Activated CD8-positive, alpha-beta memory T cell treated with anti-CD3 and anti-CD28 coated beads, Interleukin-2, amount 10 ng/mL, durations not matched to agents 7 days and 5 days (primary cell): ENCODE data around the gene BTBD7. TPM values are rescaled to one million over a fixed set of nuclear protein-coding genes. Genes with fewer than 3 reads are reported as not detected.
A peak's percentile ranks its signal among the peaks of the same experiment; 100 is the strongest.
"Not testable (repeated sequence)": the region's sequence is repeated elsewhere in the genome, so short reads cannot be mapped to it uniquely, and the experiment has no call there.

Experiments used
- ATAC-seq: fragments of 150-1000 bp; cut with Tn5 transposase; one replicate; pipeline ENCODE4 v1.10.0; 2021; ENCODE audit warnings: moderate library complexity
- CTCF ChIA-PET: fragments of 350-600 bp; sonication (Branson Sonifier 250); formaldehyde crosslinking; loops from one replicate; lab custom pipeline; 2021; ENCODE audit warnings: antibody characterized with exemption; lab: Charles Lee
- DNase-seq: peaks from one replicate; pipeline ENCODE4 v3.0.0-alpha.2; 2020
- H3K27ac Mint-ChIP-seq: one replicate; pipeline ENCODE4 v1.8.0; 2021; ENCODE audit warnings: mild to moderate bottlenecking, mixed read lengths
- H3K27me3 Mint-ChIP-seq: one replicate; pipeline ENCODE4 v1.8.0; 2021; ENCODE audit warnings: mixed read lengths
- H3K36me3 Mint-ChIP-seq: one replicate; pipeline ENCODE4 v1.8.0; 2021; ENCODE audit warnings: mild to moderate bottlenecking, mixed read lengths
- H3K4me1 Mint-ChIP-seq: one replicate; pipeline ENCODE4 v1.8.0; 2021; ENCODE audit warnings: mixed read lengths
- H3K4me3 Mint-ChIP-seq: one replicate; pipeline ENCODE4 v1.8.0; 2021; ENCODE audit warnings: mild to moderate bottlenecking, moderate library complexity, mixed read lengths
- H3K9me3 Mint-ChIP-seq: one replicate; pipeline ENCODE4 v1.8.0; 2022; ENCODE audit warnings: low read depth, mixed read lengths
- total RNA-seq, 2 experiments: library from RNA; stranded (reverse); gene quantifications; one replicate each; pipeline ENCODE4 v1.2.3, GENCODE V29; 2021

BTBD7 gene, protein sequence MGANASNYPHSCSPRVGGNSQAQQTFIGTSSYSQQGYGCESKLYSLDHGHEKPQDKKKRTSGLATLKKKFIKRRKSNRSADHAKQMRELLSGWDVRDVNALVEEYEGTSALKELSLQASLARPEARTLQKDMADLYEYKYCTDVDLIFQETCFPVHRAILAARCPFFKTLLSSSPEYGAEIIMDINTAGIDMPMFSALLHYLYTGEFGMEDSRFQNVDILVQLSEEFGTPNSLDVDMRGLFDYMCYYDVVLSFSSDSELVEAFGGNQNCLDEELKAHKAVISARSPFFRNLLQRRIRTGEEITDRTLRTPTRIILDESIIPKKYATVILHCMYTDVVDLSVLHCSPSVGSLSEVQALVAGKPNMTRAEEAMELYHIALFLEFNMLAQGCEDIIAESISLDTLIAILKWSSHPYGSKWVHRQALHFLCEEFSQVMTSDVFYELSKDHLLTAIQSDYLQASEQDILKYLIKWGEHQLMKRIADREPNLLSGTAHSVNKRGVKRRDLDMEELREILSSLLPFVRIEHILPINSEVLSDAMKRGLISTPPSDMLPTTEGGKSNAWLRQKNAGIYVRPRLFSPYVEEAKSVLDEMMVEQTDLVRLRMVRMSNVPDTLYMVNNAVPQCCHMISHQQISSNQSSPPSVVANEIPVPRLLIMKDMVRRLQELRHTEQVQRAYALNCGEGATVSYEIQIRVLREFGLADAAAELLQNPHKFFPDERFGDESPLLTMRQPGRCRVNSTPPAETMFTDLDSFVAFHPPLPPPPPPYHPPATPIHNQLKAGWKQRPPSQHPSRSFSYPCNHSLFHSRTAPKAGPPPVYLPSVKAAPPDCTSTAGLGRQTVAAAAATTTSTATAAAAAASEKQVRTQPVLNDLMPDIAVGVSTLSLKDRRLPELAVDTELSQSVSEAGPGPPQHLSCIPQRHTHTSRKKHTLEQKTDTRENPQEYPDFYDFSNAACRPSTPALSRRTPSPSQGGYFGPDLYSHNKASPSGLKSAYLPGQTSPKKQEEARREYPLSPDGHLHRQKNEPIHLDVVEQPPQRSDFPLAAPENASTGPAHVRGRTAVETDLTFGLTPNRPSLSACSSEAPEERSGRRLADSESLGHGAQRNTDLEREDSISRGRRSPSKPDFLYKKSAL
- total RNA-seq, result 10 to 100 TPM; 16.8 to 18.3 TPM

- DNase-seq (peak; percentile 95), ATAC-seq (peak; percentile 94)
- Mint-ChIP-seq H3K9me3 (no peaks in the 10 kb centered on the region), H3K4me3 (peak within 1 kb of the TSS; percentile 92), H3K4me1 (peaks cover 42% of the 10 kb centered on the region), H3K36me3 (peaks cover 7% of the 10 kb centered on the region), H3K27me3 (no peaks in the 10 kb centered on the region), H3K27ac (peak within 1 kb of the TSS; percentile 90)
- CTCF ChIA-PET, result interaction anchor here (1.0 kb wide), 1 partner anchor 220 kb away, joined by 3 read pairs; no protein-coding TSS in a partner anchor
These were observed at the start of gene BTBD7 for GRCh38 chr14:93332853-93333630. TSS of gene BTBD7 (minus strand) at chr14:93333036. CDS start at chr14:93296051, 36,985 bp downstream.

DNA sequence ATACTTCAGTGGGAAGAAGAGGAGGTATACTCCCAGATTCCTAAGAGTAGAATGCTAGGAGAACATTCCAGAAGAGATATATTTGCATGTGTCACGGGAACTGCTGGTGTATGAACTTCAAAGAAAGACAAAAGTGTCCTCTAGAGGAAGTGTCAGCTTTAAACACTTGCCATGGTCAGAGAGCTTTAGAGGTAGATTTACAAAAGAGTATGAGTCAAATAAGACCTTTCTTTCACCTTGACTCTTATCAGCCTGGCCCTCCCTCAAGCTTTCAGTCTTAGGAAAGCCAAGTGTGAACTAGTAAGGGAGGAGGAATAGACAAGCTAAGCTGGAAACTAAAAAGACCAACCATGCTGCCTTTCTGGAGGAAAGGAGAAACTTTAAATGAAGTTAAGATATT is 48.8 kb upstream of the BTBD7 start:
- DNase-seq (no peak), ATAC-seq (no peak)
- no peaks in the 10 kb centered on the region for H3K4me1 Mint-ChIP-seq
- H3K27me3 Mint-ChIP-seq, result peaks cover 61% of the 10 kb centered on the region
- no peaks in the 10 kb centered on the region for H3K36me3 Mint-ChIP-seq
- no peaks in the 10 kb centered on the region for H3K9me3 Mint-ChIP-seq
- CTCF ChIA-PET, result no interaction called here
- H3K27ac Mint-ChIP-seq, result no peak overlapping the region
- no peak overlapping the region for H3K4me3 Mint-ChIP-seq

- Mint-ChIP-seq H3K4me1 (no peaks in the 10 kb centered on the region), H3K36me3 (no peaks in the 10 kb centered on the region), H3K4me3 (no peak overlapping the region), H3K27me3 (peaks cover 50% of the 10 kb centered on the region), H3K9me3 (no peaks in the 10 kb centered on the region), H3K27ac (no peak overlapping the region)
- ATAC-seq, result no peak
- DNase-seq, result no peak
- CTCF ChIA-PET, result no interaction called here
These were observed 47.0 kb upstream of the BTBD7 start for GRCh38 chr14:93379831-93380230.

GRCh38 chr14:93375673-93376156 is 42.9 kb upstream of the BTBD7 start:
- DNase-seq (no peak), ATAC-seq (no peak)
- Mint-ChIP-seq H3K4me1 (no peaks in the 10 kb centered on the region), H3K4me3 (no peak overlapping the region), H3K9me3 (no peaks in the 10 kb centered on the region), H3K27me3 (peaks cover 34% of the 10 kb centered on the region), H3K36me3 (no peaks in the 10 kb centered on the region), H3K27ac (no peak overlapping the region)
- CTCF ChIA-PET, result no interaction called here

DNA sequence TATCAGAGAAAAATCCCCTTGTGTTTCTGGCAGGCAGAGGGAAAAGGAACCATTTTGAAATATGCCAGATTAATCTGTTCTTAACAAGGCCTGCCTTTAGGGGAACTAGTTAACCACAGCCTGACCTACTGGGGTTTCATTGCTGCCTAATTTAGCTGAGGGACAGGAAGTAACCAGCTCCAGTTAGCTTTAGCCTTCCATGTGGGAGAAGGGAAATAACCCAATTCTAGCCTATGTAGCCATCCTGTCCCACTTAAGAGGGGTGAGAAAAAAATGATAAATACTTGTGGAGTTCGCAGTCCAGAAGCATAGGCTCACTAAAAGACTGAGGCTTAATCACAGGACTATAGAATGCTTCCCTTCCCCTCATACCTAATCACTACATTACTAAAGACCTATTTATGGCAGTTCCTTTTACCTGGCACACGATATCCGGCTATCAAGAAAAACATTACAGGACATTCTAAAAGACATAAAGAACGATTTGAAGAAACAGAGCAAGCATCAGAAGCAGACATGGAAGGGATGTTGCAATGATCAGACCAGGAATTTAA is 37.0 kb upstream of the BTBD7 start:
- H3K27ac Mint-ChIP-seq, result no peak overlapping the region
- no peaks in the 10 kb centered on the region for H3K4me1 Mint-ChIP-seq
- H3K9me3 Mint-ChIP-seq, result no peaks in the 10 kb centered on the region
- ATAC-seq (no peak), DNase-seq (no peak)
- CTCF ChIA-PET, result no interaction called here
- H3K4me3 Mint-ChIP-seq, result no peak overlapping the region
- H3K27me3 Mint-ChIP-seq, result peaks cover 32% of the 10 kb centered on the region
- H3K36me3 Mint-ChIP-seq, result no peaks in the 10 kb centered on the region

DNA sequence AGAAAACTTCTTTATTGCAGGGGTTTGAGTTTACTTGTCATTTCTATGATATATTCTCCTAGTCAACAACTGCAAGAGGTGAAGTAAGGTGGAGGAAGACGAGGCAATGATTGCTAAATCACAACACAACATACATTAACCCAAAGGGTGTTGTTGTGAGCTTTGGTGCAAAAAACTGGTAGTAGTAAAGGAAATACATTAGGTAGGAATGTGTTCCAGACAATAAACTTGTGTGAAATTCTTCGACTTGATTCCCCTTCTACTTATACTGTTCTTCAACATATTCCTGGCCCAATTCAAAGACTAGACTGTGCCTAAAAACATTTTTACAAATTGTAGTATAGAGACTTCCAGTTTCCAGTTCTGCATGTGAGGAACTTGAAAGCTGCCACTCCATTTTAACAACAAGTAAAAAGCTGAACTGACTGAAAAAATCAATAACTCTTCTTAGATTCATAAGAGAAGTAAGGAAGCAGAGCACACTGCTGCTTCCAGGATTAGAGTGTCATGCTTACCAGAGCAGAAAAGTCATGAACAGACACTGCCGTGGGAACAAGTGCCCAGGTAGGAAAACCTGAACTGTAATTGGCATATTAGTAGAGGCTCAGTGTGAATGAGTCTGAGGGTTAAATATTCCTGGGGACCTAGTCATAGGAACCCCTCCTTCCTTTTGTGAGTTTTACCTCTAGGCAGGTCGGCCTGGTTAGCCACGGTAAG is 36.3 kb upstream of the BTBD7 start:
- CTCF ChIA-PET, result no interaction called here
- Mint-ChIP-seq H3K36me3 (no peaks in the 10 kb centered on the region), H3K4me1 (no peaks in the 10 kb centered on the region), H3K9me3 (no peaks in the 10 kb centered on the region), H3K27me3 (peaks cover 31% of the 10 kb centered on the region), H3K27ac (no peak overlapping the region), H3K4me3 (no peak overlapping the region)
- DNase-seq, result no peak
- no peak for ATAC-seq

DNA sequence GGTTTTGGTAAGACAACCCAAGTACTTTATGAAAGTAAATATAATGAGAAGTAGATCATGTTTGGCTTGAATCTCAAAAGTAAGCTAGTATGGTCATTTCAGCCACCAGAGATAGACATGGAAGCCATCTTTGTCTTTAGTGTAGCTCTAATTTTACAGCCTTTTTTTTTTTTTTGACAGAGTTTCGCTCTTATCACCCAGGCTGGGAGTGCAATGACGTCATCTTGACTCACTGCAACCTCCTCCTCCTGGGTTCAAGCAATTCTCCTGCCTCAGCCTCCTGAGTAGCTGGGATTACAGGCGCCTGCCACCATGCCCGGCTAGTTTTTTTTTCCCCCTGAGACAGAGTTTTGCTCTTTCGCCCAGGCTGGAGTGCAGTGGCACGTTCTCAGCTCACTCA is 22.0 kb upstream of the BTBD7 start:
- H3K4me3 Mint-ChIP-seq, H3K36me3 Mint-ChIP-seq, ATAC-seq, H3K9me3 Mint-ChIP-seq, H3K27ac Mint-ChIP-seq, H3K27me3 Mint-ChIP-seq, H3K4me1 Mint-ChIP-seq, DNase-seq, CTCF ChIA-PET: not testable (repeated sequence)

DNA sequence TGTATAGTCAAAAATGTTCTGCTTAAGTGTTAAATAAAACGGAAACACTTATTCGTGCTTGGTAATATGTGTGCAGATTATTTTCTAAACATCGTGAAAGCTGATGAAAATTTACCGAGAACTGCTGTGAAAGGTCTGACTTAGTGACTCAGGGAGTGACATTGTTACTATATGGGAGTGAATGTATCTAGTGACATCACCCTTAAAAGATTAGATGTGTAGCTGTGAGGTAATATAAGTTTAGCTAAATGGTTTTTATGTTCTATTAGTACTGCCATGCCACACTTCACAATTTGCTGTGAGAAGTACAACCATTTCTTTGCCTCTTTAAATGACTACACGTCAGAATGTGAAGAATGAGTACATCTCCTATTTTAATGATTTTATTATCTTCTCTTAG is 15.5 kb upstream of the BTBD7 start:
- Mint-ChIP-seq H3K27ac (no peak overlapping the region), H3K4me1 (no peaks in the 10 kb centered on the region), H3K36me3 (no peaks in the 10 kb centered on the region), H3K27me3 (peaks cover 5% of the 10 kb centered on the region), H3K4me3 (no peak overlapping the region), H3K9me3 (no peaks in the 10 kb centered on the region)
- CTCF ChIA-PET, result no interaction called here
- DNase-seq (no peak), ATAC-seq (no peak)

GRCh38 chr14:93347850-93348249 is 15.0 kb upstream of the BTBD7 start:
- Mint-ChIP-seq H3K27me3 (peaks cover 5% of the 10 kb centered on the region), H3K4me1 (no peaks in the 10 kb centered on the region), H3K4me3 (no peak overlapping the region), H3K36me3 (no peaks in the 10 kb centered on the region), H3K27ac (no peak overlapping the region), H3K9me3 (no peaks in the 10 kb centered on the region)
- CTCF ChIA-PET, result no interaction called here
- DNase-seq, result no peak
- no peak for ATAC-seq

DNA sequence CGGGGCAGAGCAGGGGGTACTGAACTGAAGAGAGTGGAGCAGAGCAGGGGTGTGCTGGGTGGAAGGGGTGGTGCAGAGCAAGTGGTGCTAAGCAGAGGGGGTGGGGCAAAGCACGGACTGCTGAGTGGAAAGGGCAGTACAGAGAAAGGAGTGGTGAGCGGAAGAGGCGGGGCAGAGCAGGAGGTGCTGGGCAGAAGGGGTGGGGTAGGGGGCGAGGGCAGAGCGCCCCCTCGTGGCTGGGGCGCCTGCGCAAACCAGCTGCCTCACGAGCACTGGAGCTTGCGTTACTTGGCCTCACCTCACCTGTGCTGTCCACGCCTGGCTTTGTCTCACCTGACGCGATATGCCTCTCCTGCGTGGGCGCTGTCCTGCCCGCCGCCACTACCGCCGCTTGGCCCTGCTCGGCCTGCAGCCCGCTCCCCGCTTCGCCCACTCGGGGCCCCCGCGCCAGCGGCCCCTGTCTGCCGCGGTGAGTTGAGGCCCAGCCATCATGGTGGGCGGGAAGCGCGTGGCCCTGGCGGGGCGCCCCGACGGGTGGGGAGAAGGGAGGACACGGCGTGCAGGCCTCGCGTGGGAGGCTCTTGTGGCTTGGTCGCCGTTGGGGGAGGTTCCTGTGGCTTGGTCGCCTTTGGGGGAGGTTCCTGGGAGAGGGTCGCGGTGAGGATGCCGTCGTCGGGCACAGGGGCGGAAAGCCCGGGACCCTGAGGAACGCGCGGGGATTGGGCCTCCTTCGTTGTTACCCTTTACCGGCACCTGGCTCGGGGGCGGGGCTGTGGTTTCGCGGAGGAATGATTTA is 14.3 kb upstream of the BTBD7 start, which contains the start of gene COX8C:
Gene COX8C, plus strand, starts transcription at position 257 of the 796 bp plus-strand sequence. Its CDS starts 87 bp downstream, at position 344.
- ATAC-seq (no peak), DNase-seq (no peak)
- Mint-ChIP-seq H3K27me3 (peaks cover 5% of the 10 kb centered on the region), H3K36me3 (peaks cover 1% of the 10 kb centered on the region), H3K4me1 (no peaks in the 10 kb centered on the region), H3K4me3 (no peak within 1 kb of the TSS), H3K9me3 (no peaks in the 10 kb centered on the region), H3K27ac (no peak within 1 kb of the TSS)
- CTCF ChIA-PET, result no interaction called here

DNA sequence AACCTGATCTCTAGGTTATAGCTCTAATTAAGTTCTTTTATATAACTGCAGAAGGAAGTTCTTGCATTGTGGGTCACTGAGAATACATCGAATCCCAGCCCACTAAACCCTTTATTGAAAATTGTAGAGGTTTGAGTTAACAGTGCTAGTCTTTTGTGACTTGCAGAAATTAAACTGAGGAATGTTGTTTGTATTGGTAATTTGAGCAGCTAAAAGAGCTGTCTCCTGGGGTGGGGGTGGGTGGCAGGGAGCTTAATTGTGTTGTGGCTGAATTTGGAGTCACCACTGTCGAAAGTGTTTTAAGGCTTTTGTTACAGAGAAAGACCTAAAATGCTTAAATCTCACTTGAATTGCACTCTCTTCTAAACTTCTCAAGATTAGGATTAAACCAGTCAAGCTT is 11.0 kb upstream of the BTBD7 start:
- Mint-ChIP-seq H3K36me3 (peaks cover 3% of the 10 kb centered on the region), H3K27ac (no peak overlapping the region), H3K4me1 (no peaks in the 10 kb centered on the region), H3K27me3 (peaks cover 2% of the 10 kb centered on the region), H3K9me3 (peaks cover 6% of the 10 kb centered on the region), H3K4me3 (no peak overlapping the region)
- CTCF ChIA-PET, result no interaction called here
- no peak for DNase-seq
- ATAC-seq, result no peak
